GM12878 (cell line): ENCODE data around the gene RFX7. TPM values are rescaled to one million over a fixed set of nuclear protein-coding genes. Genes with fewer than 3 reads are reported as not detected.

Source experiments
- BHLHE40 ChIP-seq, 2 experiments: fragments of 450-650 bp in 1 of 2; IDR thresholded peaks; 2 replicates each; pipeline ENCODE4 v1.6.1; 2011 to 2017; ENCODE audit warnings: low read depth in 2 of 2, borderline replicate concordance in 1 of 2, improper control_type of control experiment in 1 of 2, low read length in 1 of 2, mild to moderate bottlenecking in 1 of 2
- CHD2 ChIP-seq: IDR thresholded peaks from 2 replicates; pipeline ENCODE4 v1.6.1; 2011; ENCODE audit warnings: low read depth, low read length, improper control_type of control experiment, borderline replicate concordance
- CREM ChIP-seq: IDR thresholded peaks from 2 replicates; pipeline ENCODE4 v1.6.1; 2014; ENCODE audit warnings: antibody characterized with exemption, low read depth
- ETV6 ChIP-seq, 2 experiments: fragments of 450-650 bp in 1 of 2; IDR thresholded peaks in 1 of 2; conservative IDR thresholded peaks in 1 of 2; 2 replicates each; pipeline ENCODE4 v1.6.1; 2014; ENCODE audit warnings: antibody characterized with exemption in 1 of 2, borderline replicate concordance in 1 of 2, low read depth in 1 of 2, mild to moderate bottlenecking in 1 of 2, moderate library complexity in 1 of 2
- KLF5 ChIP-seq: fragments of 450-650 bp; IDR thresholded peaks from 2 replicates; pipeline ENCODE4 v1.6.1; 2014; ENCODE audit warnings: mild to moderate bottlenecking; ENCODE audit not compliant: partially characterized antibody
- MLLT1 ChIP-seq: fragments of 450-650 bp; IDR thresholded peaks from 2 replicates; pipeline ENCODE4 v1.6.1; 2016; ENCODE audit warnings: mild to moderate bottlenecking
- MXI1 ChIP-seq: fragments of 150-350 bp; IDR thresholded peaks from 2 replicates; pipeline ENCODE4 v1.6.1; 2011; ENCODE audit warnings: low read depth, mild to moderate bottlenecking, inconsistent platforms, low read length, improper control_type of control experiment
- MYC ChIP-seq: IDR thresholded peaks from 2 replicates; pipeline ENCODE4 v1.6.1; 2011; ENCODE audit warnings: mild to moderate bottlenecking, low read length, moderate library complexity, inconsistent platforms; ENCODE audit not compliant: insufficient read depth, insufficient replicate concordance, insufficient read length, severe bottlenecking
- NFYB ChIP-seq: IDR thresholded peaks from 2 replicates; pipeline ENCODE4 v1.6.1; 2011; ENCODE audit warnings: low read depth, mild to moderate bottlenecking, low read length, improper control_type of control experiment, moderate library complexity; ENCODE audit not compliant: insufficient read depth
- RBBP5 ChIP-seq: fragments of 200-600 bp; sonication (generic); conservative IDR thresholded peaks from 2 replicates; pipeline ENCODE4 v1.6.1; 2016
- SPI1 ChIP-seq: IDR thresholded peaks from 2 replicates; pipeline ENCODE4 v1.6.1; 2011; ENCODE audit warnings: low read depth, mild to moderate bottlenecking, low read length, moderate library complexity, borderline replicate concordance; ENCODE audit not compliant: insufficient read depth
- SREBF1 ChIP-seq: IDR thresholded peaks from 2 replicates; pipeline ENCODE4 v1.6.1; 2012; ENCODE audit warnings: mild to moderate bottlenecking, low read length
- SREBF2 ChIP-seq: IDR thresholded peaks from 2 replicates; pipeline ENCODE4 v1.6.1; 2012; ENCODE audit warnings: mild to moderate bottlenecking, low read length
- STAT1 ChIP-seq: fragments of 450-650 bp; conservative IDR thresholded peaks from 2 replicates; pipeline ENCODE4 v1.6.1; 2014; ENCODE audit warnings: antibody characterized with exemption, mild to moderate bottlenecking
- TCF12 ChIP-seq: IDR thresholded peaks from 2 replicates; pipeline ENCODE4 v1.6.1; 2011; ENCODE audit warnings: low read depth, mild to moderate bottlenecking, low read length
- polyA plus RNA-seq, 11 experiments: library from polyadenylated mRNA; depleted of rRNA in 4 of 11; unstranded in 6 of 11; stranded (reverse) in 5 of 11; fragments of >200 nt; fragmentation: Nextera tagmentation in 4 of 11; fragmentation: Illumina TruSeq in 1 of 11; extraction: Ambion mirVana in 4 of 11; extraction: Trizol in 1 of 11; gene quantifications; 1 replicate in 1 of 11; 2 replicates in 10 of 11; pipeline versions ENCODE4 v1.2.1 to v1.2.3, GENCODE V29; 2011 to 2016; ENCODE audit warnings: inconsistent platforms in 2 of 11, missing spikeins in 2 of 11, low read depth in 1 of 11
- total RNA-seq, 4 experiments: library from RNA; depleted of rRNA in 3 of 4; stranded (reverse); fragments of >200 nt in 3 of 4; fragmentation: Illumina TruSeq in 1 of 4; extraction: Trizol in 1 of 4; gene quantifications; 2 replicates each; pipeline versions ENCODE4 v1.2.1 to v1.2.3, GENCODE V29; 2013 to 2021
- TF ChIP-seq, protein P1 (sequence below): fragments of 450-650 bp; IDR thresholded peaks from 2 replicates; pipeline ENCODE4 v1.6.1; 2017; ENCODE audit warnings: mild to moderate bottlenecking, moderate library complexity
- TF ChIP-seq, protein P2 (sequence below): IDR thresholded peaks from 2 replicates; pipeline ENCODE4 v1.6.1; 2012; ENCODE audit warnings: low read length, inconsistent platforms
- TF ChIP-seq, protein P3 (sequence below): fragments of 450-650 bp; formaldehyde crosslinking; IDR thresholded peaks from 2 replicates; pipeline ENCODE4 v1.4.0; 2022; ENCODE audit warnings: mild to moderate bottlenecking, moderate library complexity

RFX7 gene
- total and polyA plus RNA-seq, 10 of the 15 experiments (the other 5 are each of a cell fraction or from before 2014, with no cell fraction given) = 3.2 to 31.4 (median 10.7) TPM

GRCh38 chr15:56244811-56245576 lies 1.3 kb upstream of the RFX7 start (continued):
- TF ChIP-seq, protein P1, sequence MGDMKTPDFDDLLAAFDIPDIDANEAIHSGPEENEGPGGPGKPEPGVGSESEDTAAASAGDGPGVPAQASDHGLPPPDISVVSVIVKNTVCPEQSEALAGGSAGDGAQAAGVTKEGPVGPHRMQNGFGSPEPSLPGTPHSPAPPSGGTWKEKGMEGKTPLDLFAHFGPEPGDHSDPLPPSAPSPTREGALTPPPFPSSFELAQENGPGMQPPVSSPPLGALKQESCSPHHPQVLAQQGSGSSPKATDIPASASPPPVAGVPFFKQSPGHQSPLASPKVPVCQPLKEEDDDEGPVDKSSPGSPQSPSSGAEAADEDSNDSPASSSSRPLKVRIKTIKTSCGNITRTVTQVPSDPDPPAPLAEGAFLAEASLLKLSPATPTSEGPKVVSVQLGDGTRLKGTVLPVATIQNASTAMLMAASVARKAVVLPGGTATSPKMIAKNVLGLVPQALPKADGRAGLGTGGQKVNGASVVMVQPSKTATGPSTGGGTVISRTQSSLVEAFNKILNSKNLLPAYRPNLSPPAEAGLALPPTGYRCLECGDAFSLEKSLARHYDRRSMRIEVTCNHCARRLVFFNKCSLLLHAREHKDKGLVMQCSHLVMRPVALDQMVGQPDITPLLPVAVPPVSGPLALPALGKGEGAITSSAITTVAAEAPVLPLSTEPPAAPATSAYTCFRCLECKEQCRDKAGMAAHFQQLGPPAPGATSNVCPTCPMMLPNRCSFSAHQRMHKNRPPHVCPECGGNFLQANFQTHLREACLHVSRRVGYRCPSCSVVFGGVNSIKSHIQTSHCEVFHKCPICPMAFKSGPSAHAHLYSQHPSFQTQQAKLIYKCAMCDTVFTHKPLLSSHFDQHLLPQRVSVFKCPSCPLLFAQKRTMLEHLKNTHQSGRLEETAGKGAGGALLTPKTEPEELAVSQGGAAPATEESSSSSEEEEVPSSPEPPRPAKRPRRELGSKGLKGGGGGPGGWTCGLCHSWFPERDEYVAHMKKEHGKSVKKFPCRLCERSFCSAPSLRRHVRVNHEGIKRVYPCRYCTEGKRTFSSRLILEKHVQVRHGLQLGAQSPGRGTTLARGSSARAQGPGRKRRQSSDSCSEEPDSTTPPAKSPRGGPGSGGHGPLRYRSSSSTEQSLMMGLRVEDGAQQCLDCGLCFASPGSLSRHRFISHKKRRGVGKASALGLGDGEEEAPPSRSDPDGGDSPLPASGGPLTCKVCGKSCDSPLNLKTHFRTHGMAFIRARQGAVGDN = peak; percentile 24; the same call in 1 of the 2 replicates
- TF ChIP-seq CHD2 (no peak), NFYB (0 out of 2 replicates have a peak, but pooled peaks have one; percentile 19), BHLHE40 (IDR thresholded peaks at IDR 0.05; ENCODE audit: borderline replicate concordance in 1 of 2, low read depth in 2 of 2, low read length in 1 of 2) (peak in 1 of 2 experiments; percentile 32; a peak in 1 of 4 replicates), KLF5 (no peak), MYC (no peak), ETV6 (conservative IDR thresholded peaks at IDR 0.05 in 1 of 2, IDR thresholded peaks at IDR 0.05 in 1 of 2; ENCODE audit: borderline replicate concordance in 1 of 2, low read depth in 1 of 2) (0 out of 4 replicates have a peak, but pooled peaks of 1 of the 2 experiments have one; percentile 16), MLLT1 (no peak), SREBF2 (no peak), SREBF1 (no peak), STAT1 (no peak), MXI1 (no peak), CREM (0 out of 2 replicates have a peak, but pooled peaks have one; percentile 4), SPI1 (peak; percentile 18; the same call in 1 of the 2 replicates), TCF12 (no peak), RBBP5 (no peak)
- TF ChIP-seq, protein P2, sequence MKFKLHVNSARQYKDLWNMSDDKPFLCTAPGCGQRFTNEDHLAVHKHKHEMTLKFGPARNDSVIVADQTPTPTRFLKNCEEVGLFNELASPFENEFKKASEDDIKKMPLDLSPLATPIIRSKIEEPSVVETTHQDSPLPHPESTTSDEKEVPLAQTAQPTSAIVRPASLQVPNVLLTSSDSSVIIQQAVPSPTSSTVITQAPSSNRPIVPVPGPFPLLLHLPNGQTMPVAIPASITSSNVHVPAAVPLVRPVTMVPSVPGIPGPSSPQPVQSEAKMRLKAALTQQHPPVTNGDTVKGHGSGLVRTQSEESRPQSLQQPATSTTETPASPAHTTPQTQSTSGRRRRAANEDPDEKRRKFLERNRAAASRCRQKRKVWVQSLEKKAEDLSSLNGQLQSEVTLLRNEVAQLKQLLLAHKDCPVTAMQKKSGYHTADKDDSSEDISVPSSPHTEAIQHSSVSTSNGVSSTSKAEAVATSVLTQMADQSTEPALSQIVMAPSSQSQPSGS = no peak
- TF ChIP-seq, protein P3, sequence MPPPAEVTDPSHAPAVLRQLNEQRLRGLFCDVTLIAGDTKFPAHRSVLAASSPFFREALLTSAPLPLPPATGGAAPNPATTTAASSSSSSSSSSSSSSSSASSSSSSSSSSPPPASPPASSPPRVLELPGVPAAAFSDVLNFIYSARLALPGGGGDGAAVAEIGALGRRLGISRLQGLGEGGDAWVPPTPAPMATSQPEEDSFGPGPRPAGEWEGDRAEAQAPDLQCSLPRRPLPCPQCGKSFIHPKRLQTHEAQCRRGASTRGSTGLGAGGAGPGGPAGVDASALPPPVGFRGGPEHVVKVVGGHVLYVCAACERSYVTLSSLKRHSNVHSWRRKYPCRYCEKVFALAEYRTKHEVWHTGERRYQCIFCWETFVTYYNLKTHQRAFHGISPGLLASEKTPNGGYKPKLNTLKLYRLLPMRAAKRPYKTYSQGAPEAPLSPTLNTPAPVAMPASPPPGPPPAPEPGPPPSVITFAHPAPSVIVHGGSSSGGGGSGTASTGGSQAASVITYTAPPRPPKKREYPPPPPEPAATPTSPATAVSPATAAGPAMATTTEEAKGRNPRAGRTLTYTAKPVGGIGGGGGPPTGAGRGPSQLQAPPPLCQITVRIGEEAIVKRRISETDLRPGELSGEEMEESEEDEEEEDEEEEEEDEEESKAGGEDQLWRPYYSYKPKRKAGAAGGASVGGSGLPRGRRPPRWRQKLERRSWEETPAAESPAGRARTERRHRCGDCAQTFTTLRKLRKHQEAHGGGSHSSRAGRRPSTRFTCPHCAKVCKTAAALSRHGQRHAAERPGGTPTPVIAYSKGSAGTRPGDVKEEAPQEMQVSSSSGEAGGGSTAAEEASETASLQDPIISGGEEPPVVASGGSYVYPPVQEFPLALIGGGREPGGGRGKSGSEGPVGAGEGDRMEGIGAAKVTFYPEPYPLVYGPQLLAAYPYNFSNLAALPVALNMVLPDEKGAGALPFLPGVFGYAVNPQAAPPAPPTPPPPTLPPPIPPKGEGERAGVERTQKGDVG (CRISPR knock-in tag) = no peak
